IMR-90 (cell line): ENCODE measurements around the gene LTO1. TPM values are rescaled to one million over a fixed set of nuclear protein-coding genes. Genes with fewer than 3 reads are reported as not detected.

Source experiments
- ATAC-seq: fragments of 200-7000 bp; cut with Tn5 transposase; 2 replicates; pipeline ENCODE4 v1.9.1; 2020; ENCODE audit warnings: low read depth, mild to moderate bottlenecking, moderate library complexity
- BruUV-seq: library from RNA; stranded (reverse); fragments of 400-500 nt; replicated peaks from 2 replicates; lab custom pipeline; 2021; lab: Mats Ljungman, UMichigan
- CTCF ChIA-PET: fragments of 300-600 bp; formaldehyde crosslinking; extraction: SDS; loops from one replicate; lab custom pipeline; 2021; ENCODE audit warnings: antibody characterized with exemption; lab: Yijun Ruan, JAX
- POLR2A ChIA-PET: fragments of 300-600 bp; sonication (Branson Sonifier 250); formaldehyde crosslinking; loops from one replicate; lab custom pipeline; 2022; ENCODE audit warnings: antibody characterized with exemption; ENCODE audit not compliant: unreplicated experiment; lab: Charles Lee
- DNase-seq: peaks from one replicate; pipeline ENCODE4 v3.0.0; 2013
- H2AFZ ChIP-seq: replicated peaks from 2 replicates; pipeline ENCODE3; 2013; ENCODE audit warnings: low read length, mild to moderate bottlenecking; ENCODE audit not compliant: poor library complexity
- H2AK5ac ChIP-seq: 2 replicates; pipeline ENCODE4 v1.6.1; 2013; ENCODE audit warnings: low read depth, low read length, inconsistent platforms
- H2AK9ac ChIP-seq: replicated peaks from 2 replicates; pipeline ENCODE3; 2013; ENCODE audit warnings: mild to moderate bottlenecking, low read depth, low read length, moderate library complexity; ENCODE audit not compliant: poor library complexity
- H2BK120ac ChIP-seq: 2 replicates; pipeline ENCODE4 v1.6.1; 2013; ENCODE audit warnings: low read depth, low read length, inconsistent platforms
- H2BK15ac ChIP-seq: 3 replicates; pipeline ENCODE4 v1.6.1; 2013; ENCODE audit warnings: low read depth, low read length, inconsistent platforms
- H2BK20ac ChIP-seq: 2 replicates; pipeline ENCODE4 v1.6.1; 2013; ENCODE audit warnings: low read depth, mild to moderate bottlenecking, inconsistent platforms, low read length, moderate library complexity
- H2BK5ac ChIP-seq: 2 replicates; pipeline ENCODE4 v1.6.1; 2013; ENCODE audit warnings: mild to moderate bottlenecking, low read depth, low read length, inconsistent platforms; ENCODE audit not compliant: poor library complexity, severe bottlenecking
- H3K14ac ChIP-seq: replicated peaks from 2 replicates; pipeline ENCODE4 v1.6.1; 2013; ENCODE audit warnings: low read depth, low read length, inconsistent platforms
- H3K18ac ChIP-seq: 2 replicates; pipeline ENCODE4 v1.6.1; 2013; ENCODE audit warnings: low read depth, low read length, control low read depth
- H3K23ac ChIP-seq: 2 replicates; pipeline ENCODE4 v1.6.1; 2013; ENCODE audit warnings: low read depth, low read length, inconsistent platforms
- H3K27ac ChIP-seq: 2 replicates; pipeline ENCODE4 v1.5.1; 2013; ENCODE audit warnings: mild to moderate bottlenecking, control low read depth, low read length; ENCODE audit not compliant: insufficient read depth
- H3K27me3 ChIP-seq: 2 replicates; pipeline ENCODE4 v1.6.1; 2013; ENCODE audit warnings: low read length; ENCODE audit not compliant: control insufficient read depth, insufficient read depth
- H3K36me3 ChIP-seq: 2 replicates; pipeline ENCODE4 v1.6.1; 2013; ENCODE audit warnings: low read length, mixed read lengths; ENCODE audit not compliant: control insufficient read depth, insufficient read depth
- H3K4ac ChIP-seq: 2 replicates; pipeline ENCODE4 v1.6.1; 2013; ENCODE audit warnings: low read depth, low read length, inconsistent platforms
- H3K4me1 ChIP-seq: 2 replicates; pipeline ENCODE4 v1.6.1; 2013; ENCODE audit warnings: low read length, mixed read lengths; ENCODE audit not compliant: control insufficient read depth, insufficient read depth
- H3K4me2 ChIP-seq: 2 replicates; pipeline ENCODE4 v1.6.1; 2013; ENCODE audit warnings: low read depth, mild to moderate bottlenecking, control low read depth, low read length, moderate library complexity
- H3K4me3 ChIP-seq: 2 replicates; pipeline ENCODE4 v1.5.1; 2013; ENCODE audit warnings: low read depth, mild to moderate bottlenecking, control low read depth, low read length, moderate library complexity; ENCODE audit not compliant: insufficient read depth
- H3K56ac ChIP-seq: 2 replicates; pipeline ENCODE4 v1.6.1; 2013; ENCODE audit warnings: low read length, inconsistent platforms; ENCODE audit not compliant: insufficient read depth; ENCODE audit errors: extremely low read depth
- H3K79me1 ChIP-seq, 2 experiments: 2 replicates each; pipeline ENCODE4 v1.6.1; 2013; ENCODE audit warnings: low read length in 2 of 2, inconsistent platforms in 1 of 2, low read depth in 1 of 2
- H3K9ac ChIP-seq: 2 replicates; pipeline ENCODE4 v1.6.1; 2013; ENCODE audit warnings: low read depth, low read length, control low read depth
- H3K9me1 ChIP-seq: 2 replicates; pipeline ENCODE4 v1.6.1; 2013; ENCODE audit warnings: low read length, inconsistent platforms; ENCODE audit not compliant: insufficient read depth
- H3K9me3 ChIP-seq: 2 replicates; pipeline ENCODE4 v1.6.1; 2013; ENCODE audit warnings: low read length; ENCODE audit not compliant: control insufficient read depth, insufficient read depth
- H4K20me1 ChIP-seq: 2 replicates; pipeline ENCODE4 v1.6.1; 2013; ENCODE audit warnings: low read length, inconsistent platforms; ENCODE audit not compliant: insufficient read depth
- H4K5ac ChIP-seq: 2 replicates; pipeline ENCODE4 v1.6.1; 2013; ENCODE audit warnings: mild to moderate bottlenecking, low read depth, low read length, control low read depth
- H4K8ac ChIP-seq, 2 experiments: 2 replicates each; pipeline ENCODE4 v1.6.1; 2013; ENCODE audit warnings: low read depth in 2 of 2, low read length in 2 of 2, control low read depth in 1 of 2, inconsistent platforms in 1 of 2
- H4K91ac ChIP-seq: 2 replicates; pipeline ENCODE4 v1.6.1; 2013; ENCODE audit warnings: low read depth, low read length, inconsistent platforms; ENCODE audit not compliant: insufficient read depth
- BHLHE40 ChIP-seq: fragments of 150-350 bp; IDR thresholded peaks from 2 replicates; pipeline ENCODE4 v1.6.1; 2016; ENCODE audit warnings: mild to moderate bottlenecking, low read depth, low read length
- CEBPB ChIP-seq: IDR thresholded peaks from 2 replicates; pipeline ENCODE4 v1.6.1; 2012; ENCODE audit warnings: low read depth, low read length, improper control_type of control experiment
- CTCF ChIP-seq: conservative IDR thresholded peaks from 2 replicates; pipeline ENCODE4 v1.5.1; 2012; ENCODE audit warnings: mild to moderate bottlenecking, low read depth, low read length, improper control_type of control experiment
- ELK1 ChIP-seq: fragments of 150-350 bp; IDR thresholded peaks from 2 replicates; pipeline ENCODE4 v1.6.1; 2016; ENCODE audit warnings: low read depth, mild to moderate bottlenecking, low read length, moderate library complexity, borderline replicate concordance
- FOS ChIP-seq: fragments of 150-350 bp; IDR thresholded peaks from 2 replicates; pipeline ENCODE4 v1.6.1; 2016; ENCODE audit warnings: low read depth, low read length
- MAFK ChIP-seq: IDR thresholded peaks from 2 replicates; pipeline ENCODE4 v1.6.1; 2012; ENCODE audit warnings: low read depth, low read length, improper control_type of control experiment
- MAZ ChIP-seq: IDR thresholded peaks from 2 replicates; pipeline ENCODE4 v1.6.1; 2012; ENCODE audit warnings: low read depth, mild to moderate bottlenecking, low read length, improper control_type of control experiment, moderate library complexity, borderline replicate concordance
- NFE2L2 ChIP-seq: fragments of 150-350 bp; IDR thresholded peaks from 2 replicates; pipeline ENCODE4 v1.6.1; 2016; ENCODE audit warnings: low read depth, mild to moderate bottlenecking, low read length
- POLR2A ChIP-seq: IDR thresholded peaks from 2 replicates; pipeline ENCODE4 v1.6.1; 2012; ENCODE audit warnings: mild to moderate bottlenecking, low read depth, low read length
- RAD21 ChIP-seq: IDR thresholded peaks from 2 replicates; pipeline ENCODE4 v1.6.1; 2012; ENCODE audit warnings: low read length, improper control_type of control experiment
- RCOR1 ChIP-seq: IDR thresholded peaks from 2 replicates; pipeline ENCODE4 v1.6.1; 2012; ENCODE audit warnings: mild to moderate bottlenecking, low read length, improper control_type of control experiment; ENCODE audit not compliant: insufficient replicate concordance
- RFX5 ChIP-seq: IDR thresholded peaks from 2 replicates; pipeline ENCODE4 v1.8.0; 2012; ENCODE audit warnings: low read depth, mild to moderate bottlenecking, low read length, moderate library complexity
- SMC3 ChIP-seq: fragments of 150-350 bp; IDR thresholded peaks from 2 replicates; pipeline ENCODE4 v1.6.1; 2016; ENCODE audit warnings: low read depth, mild to moderate bottlenecking, antibody characterized with exemption, low read length, moderate library complexity
- USF2 ChIP-seq: fragments of 150-350 bp; IDR thresholded peaks from 2 replicates; pipeline ENCODE4 v1.6.1; 2017; ENCODE audit warnings: mild to moderate bottlenecking, antibody characterized with exemption, low read length, low read depth
- WGBS, 2 experiments: methylation state at CpG; one replicate each; pipeline versions ENCODE4 v1.1.5 to v1.1.7; 2013; ENCODE audit warnings: missing lambda C conversion rate in 2 of 2; ENCODE audit not compliant: insufficient read length in 1 of 2; ENCODE audit errors: extremely low coverage in 2 of 2; 5-methylcytosine and 5-hydroxymethylcytosine counted together
- dilution Hi-C: fragments of 300-500 bp; cut with HindIII; formaldehyde crosslinking; loops from one replicate; pipeline ENCODE4 v1.14.3; 2018; ENCODE audit warnings: low sequenced_read_pairs; ENCODE audit not compliant: unreplicated experiment
- in situ Hi-C: fragments of 300-500 bp; cut with MboI; formaldehyde crosslinking; loops from 3 replicates; pipeline ENCODE4 v1.14.3; 2019; ENCODE audit warnings: low sequenced_read_pairs, inconsistent platforms, mixed read lengths
- intact Hi-C: fragments of 100-400 bp; cut with micrococcal nuclease; formaldehyde crosslinking; loops from 2 replicates; pipeline ENCODE4 v1.10.0; 2022
- polyA plus RNA-seq, 3 experiments: library from polyadenylated mRNA; depleted of rRNA; stranded (reverse); fragments of >200 nt; gene quantifications; 2 replicates each; pipeline ENCODE4 v1.2.3, GENCODE V29; 2012; ENCODE audit warnings: low replicate concordance in 1 of 3
- total RNA-seq: library from RNA; depleted of rRNA; stranded (reverse); fragments of >200 nt; gene quantifications from 2 replicates; pipeline ENCODE4 v1.2.3, GENCODE V29; 2012

Gene LTO1
- total and polyA plus RNA-seq, 2 of the 4 experiments (the other 2 are of a cell fraction) = 8.2 to 23.5 TPM

- Histone ChIP-seq H4K5ac (no peak overlapping the region), H2AK5ac (no peak overlapping the region; the same call in 1 of the 2 replicates), H3K4me1 (no peaks in the 10 kb centered on the region), H3K4me3 (no peak overlapping the region), H3K18ac (no peak overlapping the region), H3K36me3 (no peaks in the 10 kb centered on the region), H4K91ac (no peak overlapping the region), H2BK120ac (no peak overlapping the region), H3K4ac (no peak overlapping the region), H3K4me2 (no peak overlapping the region), H3K9me3 (no peaks in the 10 kb centered on the region), H2AK9ac (no peak overlapping the region), H3K9ac (no peak overlapping the region), H3K56ac (no peak overlapping the region), H2BK20ac (no peak overlapping the region), H3K79me1 (no peaks in the 10 kb centered on the region), H3K9me1 (0 out of 2 replicates have a peak, but pooled peaks cover 3% of the 10 kb centered on the region), H2BK5ac (no peak overlapping the region), H3K27ac (no peak overlapping the region), H2BK15ac (no peak overlapping the region), H2AFZ (no peak overlapping the region), H4K8ac (no peak overlapping the region), H3K23ac (no peak overlapping the region), H3K14ac (no peak overlapping the region), H4K20me1 (no peaks in the 10 kb centered on the region), H3K27me3 (no peaks in the 10 kb centered on the region; the same call in 1 of the 2 replicates)
- BruUV-seq = no TSS peak
- CTCF ChIA-PET = no interaction called here
- in situ Hi-C loops (no loop called here), dilution Hi-C loops (no loop called here), intact Hi-C loops (no loop called here)
- TF ChIP-seq RFX5 (no peak), RCOR1 (no peak), RAD21 (no peak), MAZ (no peak), NFE2L2 (no peak), FOS (no peak), CEBPB (no peak), BHLHE40 (no peak), SMC3 (no peak), POLR2A (no peak), MAFK (no peak), USF2 (no peak), CTCF (no peak), ELK1 (no peak)
- POLR2A ChIA-PET = no interaction called here
- WGBS, 2 experiments = no CpG with 5 or more reads among the region's 4 CpGs
- no peak for DNase-seq
- ATAC-seq = no peak
Measured at GRCh38 chr11:69617220-69617619, 57.9 kb downstream of the LTO1 start.
